HG03135 (cell line): ENCODE measurements around the gene PRSS37.
"Not testable (repeated sequence)": the region's sequence is repeated elsewhere in the genome, so short reads cannot be mapped to it uniquely, and the experiment has no call there.

Experiments
- ATAC-seq: cut with Tn5 transposase; IDR thresholded peaks from one replicate; pipeline ENCODE4 v1.9.1; 2021; ENCODE audit warnings: mild to moderate bottlenecking, moderate library complexity; ENCODE audit not compliant: unreplicated experiment

Gene PRSS37, protein sequence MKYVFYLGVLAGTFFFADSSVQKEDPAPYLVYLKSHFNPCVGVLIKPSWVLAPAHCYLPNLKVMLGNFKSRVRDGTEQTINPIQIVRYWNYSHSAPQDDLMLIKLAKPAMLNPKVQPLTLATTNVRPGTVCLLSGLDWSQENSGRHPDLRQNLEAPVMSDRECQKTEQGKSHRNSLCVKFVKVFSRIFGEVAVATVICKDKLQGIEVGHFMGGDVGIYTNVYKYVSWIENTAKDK

DNA sequence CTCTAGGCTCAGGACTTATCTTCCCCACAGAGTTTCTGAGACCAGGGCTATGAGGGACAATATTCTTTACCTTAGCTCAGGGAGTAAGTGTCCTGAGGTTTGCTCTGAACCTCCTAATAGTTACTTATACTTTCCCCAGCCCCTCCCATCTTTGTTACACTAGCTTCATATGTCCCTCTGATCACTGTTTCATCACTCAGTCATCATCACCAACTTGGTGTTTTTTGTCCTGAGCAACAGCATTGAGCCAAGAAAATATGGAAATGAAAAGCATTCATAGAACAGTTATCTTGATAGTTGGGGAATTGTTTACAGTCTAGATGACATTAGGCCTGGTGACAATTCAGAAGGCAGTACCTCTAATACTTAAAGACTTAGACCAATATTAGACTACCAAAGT lies at the start of gene PRSS37:
TSS of gene PRSS37 (minus strand) at position 101 of the 400 bp plus-strand sequence. CDS start 436 bp downstream, outside the sequence.
- no peak for ATAC-seq

DNA sequence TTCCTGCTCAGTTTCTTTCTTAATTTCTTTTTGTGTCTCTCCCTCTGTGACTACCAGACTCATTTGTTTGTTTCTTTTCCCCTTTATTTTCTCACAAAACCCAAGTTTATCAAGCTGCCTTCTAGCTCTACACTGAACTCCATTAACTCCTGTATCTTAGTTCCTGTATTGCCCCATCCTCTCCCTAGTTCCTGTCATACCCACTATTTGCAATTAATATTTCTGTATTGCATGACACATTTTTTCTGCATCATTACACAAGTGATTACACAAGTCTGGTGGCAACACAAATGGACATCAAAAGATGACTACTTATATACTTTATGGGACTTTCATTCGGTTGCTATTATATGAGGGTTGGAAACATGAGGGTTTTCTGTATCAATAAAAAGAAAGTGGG lies 48.0 kb upstream of the PRSS37 start:
- ATAC-seq: no peak

GRCh38 chr7:141884539-141885225 lies 43.4 kb upstream of the PRSS37 start:
- ATAC-seq: no peak

GRCh38 chr7:141880960-141881359 lies 39.7 kb upstream of the PRSS37 start:
- ATAC-seq: no peak

DNA sequence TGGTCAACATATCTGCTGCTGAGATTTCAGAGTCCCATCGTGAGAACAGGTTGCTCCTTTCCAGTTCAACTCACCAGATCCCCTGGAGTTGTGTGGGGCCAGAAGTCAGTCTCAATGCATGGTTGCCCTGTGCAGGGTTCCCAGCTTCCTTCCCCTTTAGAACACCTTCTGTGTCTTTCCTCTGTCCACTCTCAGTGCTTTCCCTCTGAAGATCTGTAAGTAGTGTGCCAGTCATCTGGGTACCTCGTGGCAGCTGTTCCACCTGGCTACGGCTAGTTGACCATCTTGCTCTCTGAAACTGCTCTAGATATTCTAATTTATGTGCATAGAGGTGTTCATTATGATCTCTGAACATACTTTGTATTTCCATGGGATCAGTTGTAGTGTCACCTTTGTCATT lies 36.1 kb upstream of the PRSS37 start:
- no peak for ATAC-seq

DNA sequence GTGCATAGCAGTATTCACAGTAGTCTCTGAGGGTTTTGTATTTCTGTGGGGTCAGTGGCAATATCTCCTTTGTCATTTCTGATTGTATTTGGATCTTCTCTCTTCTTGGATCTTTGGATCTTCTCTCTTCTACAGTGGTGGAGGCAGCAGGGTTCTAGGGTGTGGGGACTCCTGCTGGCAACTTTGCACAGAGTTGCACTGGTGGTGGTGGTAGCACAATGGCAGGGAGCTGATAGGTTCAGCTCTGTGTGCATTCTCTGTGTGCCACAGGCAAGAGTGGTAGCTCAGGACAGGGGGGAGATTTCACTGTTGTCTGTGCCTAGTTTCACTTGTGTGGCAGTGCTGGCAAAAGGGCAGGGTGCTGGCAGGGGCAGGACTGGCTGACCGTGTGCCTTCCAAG lies 35.1 kb upstream of the PRSS37 start:
- ATAC-seq: no peak

- ATAC-seq: no peak
Measured at GRCh38 chr7:141875453-141875852, 34.2 kb upstream of the PRSS37 start.

DNA sequence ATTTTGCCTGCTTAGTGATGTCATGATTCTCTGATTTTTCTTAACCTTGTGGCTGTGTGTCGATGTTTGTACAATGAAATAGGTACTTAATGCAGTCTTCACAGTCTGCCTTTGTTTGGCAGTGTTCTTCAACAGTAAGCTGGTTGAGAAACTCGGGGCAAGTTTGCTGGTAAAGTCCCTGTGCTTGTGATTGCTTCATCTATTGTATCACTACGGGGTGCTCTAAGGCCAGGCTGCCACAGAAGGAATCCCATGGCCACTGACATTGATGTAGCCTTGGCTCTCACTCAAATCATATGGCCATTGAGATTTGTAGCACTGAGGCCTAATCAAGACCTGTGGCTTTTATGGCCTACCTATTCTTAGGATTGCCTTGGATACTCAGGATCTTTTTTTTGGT lies 33.5 kb upstream of the PRSS37 start:
- ATAC-seq: no peak

- ATAC-seq: no peak
Measured at GRCh38 chr7:141872931-141873330, 31.6 kb upstream of the PRSS37 start.

GRCh38 chr7:141866974-141867373 lies 25.7 kb upstream of the PRSS37 start:
- no peak for ATAC-seq

GRCh38 chr7:141864765-141865447 lies 23.6 kb upstream of the PRSS37 start:
- no peak for ATAC-seq

DNA sequence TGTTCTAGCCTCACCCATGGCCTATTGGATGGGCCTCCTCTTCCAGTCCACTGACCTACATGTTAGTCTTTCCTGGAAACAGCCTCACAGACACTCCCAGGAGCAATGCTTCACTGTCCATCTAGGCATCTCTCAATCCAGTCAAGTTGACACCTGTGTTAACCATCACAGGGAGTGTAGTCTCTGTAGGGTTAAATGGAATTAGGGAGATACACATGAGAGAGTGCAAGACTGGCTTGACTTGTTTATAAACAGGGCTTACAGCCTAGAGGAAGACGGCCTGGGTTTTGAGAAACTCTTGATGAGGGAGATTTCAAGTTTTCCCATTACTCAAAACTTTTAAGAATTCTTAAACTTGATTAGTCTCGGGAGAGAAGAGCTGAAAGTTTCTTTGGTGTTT lies 18.9 kb upstream of the PRSS37 start:
- ATAC-seq: no peak

DNA sequence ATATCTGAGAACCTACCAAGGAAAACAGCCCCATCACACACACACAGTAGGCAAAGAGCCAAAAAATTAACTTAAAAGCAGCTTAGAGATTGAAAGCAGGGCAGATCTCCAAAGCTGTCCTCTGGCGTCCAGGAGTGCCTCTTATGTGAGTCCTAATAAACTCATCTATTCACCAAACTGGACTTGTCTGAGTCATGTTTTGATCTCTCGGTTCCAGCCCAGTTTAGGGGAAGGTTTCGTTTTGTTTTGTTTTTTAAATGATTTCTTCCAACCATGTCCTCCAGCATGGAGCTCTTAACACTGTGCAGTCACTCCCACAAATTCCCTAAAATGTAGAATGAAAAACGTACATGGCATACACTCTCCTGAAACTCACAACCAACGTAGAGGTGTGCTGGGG lies 6.7 kb upstream of the PRSS37 start:
- ATAC-seq: no peak

DNA sequence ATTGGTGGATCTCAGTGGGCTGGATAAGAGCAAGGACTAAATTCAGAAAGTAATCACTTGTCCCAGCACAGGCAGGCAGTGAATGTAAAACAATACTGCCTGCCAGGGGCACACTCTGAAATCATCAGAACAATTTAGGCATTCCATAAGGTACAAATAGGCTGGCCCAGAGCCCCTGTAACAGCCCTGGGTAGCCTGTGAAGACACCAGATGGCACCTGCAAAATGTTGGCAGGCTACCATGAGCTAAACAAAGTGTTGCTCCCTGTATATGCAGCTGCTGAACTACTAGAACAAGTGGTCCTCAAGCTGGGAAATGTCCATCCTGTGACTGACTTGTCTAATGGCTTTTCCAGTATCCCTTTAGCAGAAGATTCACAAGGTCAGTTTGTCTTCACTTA lies 3.0 kb upstream of the PRSS37 start:
- no peak for ATAC-seq

- no peak for ATAC-seq
Measured at GRCh38 chr7:141842904-141843303, 1.6 kb upstream of the PRSS37 start.

- ATAC-seq: no peak
Measured at GRCh38 chr7:141840708-141841107, 577 bp downstream of the PRSS37 start.

DNA sequence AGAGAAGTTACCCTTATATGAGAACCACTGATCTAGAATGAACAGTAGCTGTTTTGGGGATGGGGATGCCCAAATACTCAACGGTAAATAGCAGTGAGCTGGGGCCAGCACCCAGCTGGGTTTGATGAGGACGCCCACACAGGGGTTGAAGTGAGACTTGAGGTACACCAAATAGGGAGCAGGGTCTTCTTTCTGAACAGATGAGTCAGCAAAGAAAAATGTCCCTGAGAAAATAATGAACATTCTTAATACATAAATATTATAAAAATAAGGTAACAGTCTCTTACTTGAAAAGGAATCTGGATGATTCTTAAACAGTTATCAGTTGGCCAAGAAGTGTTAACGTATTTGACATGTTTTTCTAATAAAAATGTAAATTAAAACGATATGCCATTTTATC lies 2.0 kb downstream of the PRSS37 start:
- no peak for ATAC-seq

DNA sequence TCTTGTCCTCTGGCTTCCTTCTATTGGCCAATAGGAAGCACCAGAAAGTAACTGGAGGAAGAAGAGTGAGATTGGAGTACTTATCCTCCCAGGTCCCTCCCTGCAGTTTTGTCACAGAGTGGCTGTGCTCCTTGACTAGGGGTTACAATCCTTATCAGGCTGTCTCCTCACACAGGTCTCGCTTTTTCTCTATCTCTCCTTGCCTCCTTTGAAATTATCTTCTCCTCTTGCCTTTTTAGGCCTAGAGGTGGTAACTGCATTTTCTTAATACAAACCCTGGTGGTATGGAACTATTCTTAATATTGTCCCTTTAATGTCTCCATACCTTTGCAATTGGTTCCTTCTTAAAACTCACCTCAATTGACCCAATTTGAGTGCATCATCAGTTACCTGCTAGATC lies 2.7 kb downstream of the PRSS37 start:
- no peak for ATAC-seq

GRCh38 chr7:141837683-141838082 lies 3.6 kb downstream of the PRSS37 start:
- ATAC-seq: no peak

GRCh38 chr7:141822432-141822831 lies 18.9 kb downstream of the PRSS37 start:
- ATAC-seq: not testable (repeated sequence)

DNA sequence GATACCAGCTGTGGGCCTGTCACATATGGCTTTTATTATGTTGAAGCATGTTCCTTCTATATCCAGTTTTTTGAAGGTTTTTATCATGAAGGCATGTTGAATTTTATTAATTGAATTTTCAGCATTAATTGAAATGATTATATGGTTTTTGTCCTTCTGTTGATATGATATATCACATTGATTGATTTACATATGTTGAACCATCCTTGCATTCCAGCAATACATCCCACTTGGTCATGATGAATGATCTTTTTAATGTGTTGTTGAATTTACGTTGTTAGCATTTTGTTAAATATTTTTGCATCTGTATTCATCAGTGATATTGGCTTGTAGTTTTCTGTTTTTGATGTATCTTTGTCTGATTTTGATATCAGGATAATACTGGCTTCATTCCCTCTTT lies 21.2 kb downstream of the PRSS37 start:
- no peak for ATAC-seq

DNA sequence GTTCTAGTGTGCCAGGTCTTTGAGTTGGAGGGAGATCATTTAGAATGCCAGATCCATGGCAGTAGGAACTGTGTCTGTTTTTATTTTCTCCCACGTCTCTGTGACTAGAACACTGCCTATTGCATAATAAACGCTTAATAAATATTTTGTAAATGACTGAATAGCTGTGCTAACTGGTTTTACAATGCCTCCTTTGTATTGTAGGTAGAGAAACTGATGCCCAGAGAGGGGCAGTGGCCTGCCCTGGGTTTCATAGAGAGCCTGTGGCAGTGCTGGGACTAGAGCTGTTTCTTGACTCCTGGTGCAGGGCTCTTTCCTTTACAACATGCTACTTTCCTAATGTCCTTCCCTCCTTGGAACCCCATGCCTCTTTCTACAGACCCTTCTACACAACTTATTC lies 48.8 kb downstream of the PRSS37 start:
- ATAC-seq: no peak
